NCI-H187 treated with DMSO at 0.1 percent for 48 hours (cell line): ENCODE results near the gene PADI6.

Experiments
- DNase-seq: peaks from one replicate; lab custom pipeline; 2025; lab: John Stamatoyannopoulos, UW

Gene PADI6

DNA sequence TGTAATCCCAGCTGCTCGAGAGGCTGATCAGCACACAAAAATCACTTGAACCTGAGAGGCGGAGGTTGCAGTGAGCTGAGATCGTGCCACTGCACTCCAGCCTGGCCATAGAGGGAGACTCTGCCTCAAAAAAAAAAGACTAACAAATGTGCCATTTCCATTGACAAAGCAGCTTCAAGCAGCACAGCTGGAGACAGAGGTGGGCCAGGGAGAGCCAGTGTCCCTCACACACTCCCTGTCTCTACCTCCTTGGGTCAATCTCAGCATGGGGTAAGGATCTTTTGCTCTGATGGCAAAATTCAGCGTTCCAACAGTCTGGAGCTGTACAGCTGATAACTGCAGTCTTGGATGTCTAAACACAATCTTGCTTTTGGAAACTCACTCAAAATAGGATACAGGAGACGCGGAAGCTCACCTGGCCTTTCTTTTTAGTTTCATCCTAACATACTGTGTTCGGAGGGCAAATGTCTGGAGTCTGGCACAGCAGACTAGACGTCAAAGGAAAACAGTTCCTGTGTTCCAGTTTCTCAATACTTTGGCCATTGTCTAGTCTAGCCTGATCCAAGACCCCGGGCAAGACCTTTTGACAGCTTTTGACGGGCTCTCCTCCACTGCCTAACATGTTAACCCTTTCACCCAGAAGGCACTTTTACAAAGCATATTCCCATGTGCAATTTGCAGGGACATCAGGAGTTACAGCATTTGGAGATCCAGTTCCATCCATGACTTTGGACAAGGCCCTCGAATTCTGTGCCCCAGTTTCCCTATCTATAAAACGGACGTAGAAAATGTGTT lies 64.6 kb downstream of the PADI6 start:
- DNase-seq: no peak

GRCh38 chr1:17437260-17437579 lies 65.2 kb downstream of the PADI6 start:
- DNase-seq: no peak

- no peak for DNase-seq
Measured at GRCh38 chr1:17437580-17438317, 65.8 kb downstream of the PADI6 start.

DNA sequence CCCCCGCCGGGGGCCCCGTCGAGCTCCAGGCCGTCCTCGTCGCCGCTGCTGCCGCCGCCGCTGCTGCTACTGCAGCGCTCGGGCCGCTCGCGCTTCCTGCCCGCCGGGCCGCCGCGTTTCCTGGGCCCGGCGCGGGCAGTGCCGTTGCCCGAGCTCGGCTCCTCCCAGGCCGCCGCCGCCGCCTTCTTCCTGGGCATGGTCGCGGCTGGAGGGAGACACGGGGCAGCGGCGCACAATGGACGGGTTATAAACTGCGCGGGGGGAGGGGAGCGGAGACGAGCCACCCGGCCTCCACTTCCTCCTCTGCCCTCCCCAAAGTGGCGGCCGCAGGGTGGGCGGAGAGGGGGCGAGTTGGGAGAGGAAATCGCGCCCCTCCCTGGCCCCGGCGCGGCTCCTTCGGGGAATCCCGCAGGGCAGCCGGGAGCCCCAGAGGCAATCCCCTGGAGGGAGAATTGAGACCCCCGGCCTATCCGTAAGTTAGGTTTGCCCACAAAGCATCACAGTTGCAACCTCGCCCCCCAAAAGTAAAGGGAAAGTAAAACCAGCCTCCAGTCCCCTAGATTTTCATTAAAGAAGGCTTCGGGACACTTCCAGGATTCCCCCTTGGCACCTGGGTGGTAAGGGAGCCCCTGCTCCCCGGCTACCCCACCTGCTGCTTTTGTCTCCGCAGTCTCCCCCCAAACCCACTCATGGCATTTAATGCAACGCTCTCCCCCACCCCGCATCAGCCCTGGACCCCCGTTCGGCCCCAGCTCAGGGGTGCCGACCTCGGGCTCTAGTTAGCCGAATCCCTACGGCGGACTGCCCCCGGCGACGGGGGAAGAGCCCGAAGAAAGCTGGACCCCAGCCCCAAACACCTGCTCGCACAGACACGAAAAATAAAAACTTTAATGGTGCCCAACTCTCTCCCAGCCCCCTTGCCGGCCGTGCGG lies 66.6 kb downstream of the PADI6 start:
- no peak for DNase-seq

DNA sequence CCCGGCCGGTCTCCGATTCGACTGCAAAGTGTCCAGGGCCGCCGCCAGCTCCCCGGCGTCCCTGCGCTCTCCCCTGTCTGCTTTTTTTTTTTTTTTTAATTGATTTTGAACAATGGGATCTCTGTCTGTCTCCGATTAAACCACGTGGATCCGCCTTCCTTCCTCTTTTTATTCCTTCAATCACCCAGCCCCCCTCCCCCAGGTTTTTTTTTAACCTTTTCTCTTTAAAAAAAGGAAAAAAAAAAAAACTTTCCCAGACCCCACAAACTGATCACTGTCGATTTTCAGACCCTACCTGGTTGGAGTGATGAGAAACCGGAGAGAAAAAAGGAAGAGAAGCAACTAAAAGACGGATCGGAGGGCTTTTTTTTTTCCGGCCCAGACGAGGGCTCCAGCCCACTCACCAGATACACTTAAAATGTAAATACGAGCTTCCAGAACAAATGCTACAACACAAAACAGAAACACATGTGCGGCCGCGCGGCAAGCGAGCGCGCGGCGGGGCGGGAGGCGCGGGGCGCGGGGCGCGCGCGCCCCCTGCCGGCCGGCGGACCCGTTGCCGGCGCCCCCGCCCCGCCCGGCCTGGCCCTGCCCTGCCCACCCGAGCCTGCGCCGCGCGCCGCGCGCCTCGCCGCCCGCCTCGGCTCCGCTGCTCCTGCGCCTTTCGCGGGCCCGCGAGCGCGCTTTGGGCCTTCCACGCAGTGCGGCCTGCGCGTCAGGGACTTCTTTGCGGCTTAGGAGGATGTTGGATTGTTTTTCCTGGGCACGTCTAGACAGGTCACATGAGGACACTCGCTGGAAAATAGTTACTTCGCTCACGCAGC lies 67.5 kb downstream of the PADI6 start, which contains the start of gene RCC2:
Gene RCC2, minus strand, starts transcription at position 428 of the 824 bp plus-strand sequence. CDS start 1,163 bp downstream, outside the sequence.
- no peak for DNase-seq

DNA sequence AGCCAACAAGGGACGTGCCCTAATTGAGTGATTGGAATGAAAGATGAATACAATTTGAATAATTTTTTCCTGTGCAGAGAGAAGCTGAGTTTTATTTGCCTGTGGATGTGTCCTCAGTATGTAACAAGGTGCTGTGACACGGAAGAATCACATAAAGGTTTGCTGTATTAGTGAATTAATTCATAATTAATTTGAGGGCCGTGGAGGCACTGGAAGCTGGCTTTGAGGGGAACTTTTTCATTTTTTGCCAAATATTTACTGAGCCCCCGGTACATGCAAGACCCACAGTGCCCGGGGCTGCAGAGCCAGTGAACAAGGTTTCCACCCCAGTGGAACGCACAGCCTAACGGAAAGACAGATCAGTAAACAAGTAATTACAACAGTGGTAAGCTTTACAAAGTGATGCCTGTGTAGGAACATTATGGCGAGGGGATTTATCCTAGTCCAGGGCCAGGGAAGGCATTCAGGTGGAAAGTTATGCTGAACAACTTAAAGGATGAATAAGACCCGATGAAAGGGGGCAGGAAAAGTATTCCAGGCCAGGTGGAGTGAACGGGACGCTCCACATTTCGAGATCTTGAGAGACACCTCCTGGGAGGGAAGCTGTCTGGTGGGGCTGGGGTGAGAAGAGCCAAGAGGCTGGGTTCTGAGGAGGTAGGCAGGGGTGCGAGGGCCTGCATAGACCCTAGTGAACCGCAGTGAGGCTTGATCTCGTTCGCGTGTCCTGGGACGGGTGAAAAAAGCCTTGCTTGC lies 68.3 kb downstream of the PADI6 start:
- no peak for DNase-seq

- no peak for DNase-seq
Measured at GRCh38 chr1:17440827-17441168, 68.8 kb downstream of the PADI6 start.

DNA sequence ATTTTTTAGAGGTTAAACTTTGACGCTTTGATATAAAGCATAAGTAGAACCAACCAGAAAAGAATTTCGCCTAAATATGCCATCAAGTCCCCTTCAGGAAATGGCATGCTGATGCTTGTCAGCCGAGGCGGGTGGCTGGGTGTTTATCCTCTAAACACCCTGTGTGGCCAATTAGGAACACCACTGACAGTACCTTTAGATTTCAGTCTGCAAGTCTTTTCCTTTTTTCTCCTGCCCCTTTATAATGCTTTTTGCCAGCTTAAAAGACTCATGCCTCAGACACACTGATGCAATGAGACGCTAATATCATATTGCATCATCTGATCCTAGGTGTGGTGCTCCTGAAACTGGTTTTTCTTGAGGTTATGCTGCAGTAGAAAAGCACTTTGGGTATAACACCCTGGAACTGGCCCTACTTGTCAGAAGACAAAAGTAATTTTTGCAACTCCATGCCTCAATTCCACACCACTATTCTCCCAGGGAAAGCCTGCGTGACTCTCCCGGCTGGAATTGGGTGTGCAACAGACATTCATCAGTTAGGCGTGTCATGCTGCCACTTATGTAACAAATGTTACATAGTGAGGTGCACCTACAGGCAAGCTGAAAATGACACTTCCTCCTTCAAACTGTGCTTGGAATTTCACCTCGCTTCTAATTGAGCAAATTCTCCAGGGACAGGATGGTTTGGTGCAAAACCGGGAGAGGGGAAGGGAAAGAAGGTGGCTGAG lies 69.4 kb downstream of the PADI6 start:
- DNase-seq: no peak

- DNase-seq: no peak
Measured at GRCh38 chr1:17441993-17442357, 70.0 kb downstream of the PADI6 start.

- DNase-seq: no peak
Measured at GRCh38 chr1:17442841-17443240, 70.8 kb downstream of the PADI6 start.

DNA sequence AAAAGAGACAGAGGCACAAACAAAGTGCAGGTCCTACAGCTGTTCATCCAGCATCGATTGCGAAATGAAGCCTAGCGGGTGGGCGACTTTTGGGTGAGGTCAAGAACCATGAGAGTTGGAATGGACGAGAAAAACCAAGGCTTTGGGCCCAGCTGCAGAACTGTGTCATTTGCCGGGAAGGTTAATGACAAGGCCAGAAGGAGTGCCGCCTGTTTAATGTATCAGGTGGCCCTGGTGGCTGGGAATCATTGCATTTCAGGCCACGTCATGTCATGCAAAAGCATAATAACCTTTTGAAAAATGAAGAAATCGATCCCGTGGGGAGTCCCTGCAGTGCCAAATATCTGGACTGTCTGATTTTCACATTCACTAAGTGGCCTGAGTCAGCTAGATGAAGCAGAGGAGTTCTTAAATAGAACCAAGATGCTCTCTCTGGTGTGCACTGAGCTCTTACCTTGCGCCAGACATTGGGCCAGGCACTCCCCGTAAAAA lies 75.6 kb downstream of the PADI6 start:
- no peak for DNase-seq
